K562 (cell line): ENCODE results near the gene RNASEH1. TPM values are rescaled to one million over a fixed set of nuclear protein-coding genes. Genes with fewer than 3 reads are reported as not detected.
A peak's percentile ranks its signal among the peaks of the same experiment; 100 is the strongest.

ENCODE experiments used
- BCOR ChIP-seq: fragments of 450-650 bp; IDR thresholded peaks from 2 replicates; pipeline ENCODE4 v1.6.1; 2016
- POU5F1 ChIP-seq: fragments of 150-350 bp; IDR thresholded peaks from 2 replicates; pipeline ENCODE4 v1.6.1; 2014; ENCODE audit warnings: borderline replicate concordance, low read length, low read depth, mild to moderate bottlenecking; ENCODE audit not compliant: partially characterized antibody
- RBM34 ChIP-seq: fragments of 200-400 bp; formaldehyde crosslinking; IDR thresholded peaks from 2 replicates; pipeline ENCODE4 v1.6.1; 2018; ENCODE audit warnings: low read length, borderline replicate concordance; ENCODE audit not compliant: insufficient read depth
- TSHZ1 ChIP-seq: fragments of 250-450 bp; sonication (Bioruptor Pico); IDR thresholded peaks from 2 replicates; pipeline ENCODE4 v1.4.0; 2020; ENCODE audit warnings: mild to moderate bottlenecking, moderate library complexity
- U2AF2 ChIP-seq: fragments of 200-400 bp; formaldehyde crosslinking; optimal IDR thresholded peaks from 2 replicates; pipeline ENCODE3; 2017; ENCODE audit warnings: low read depth, mild to moderate bottlenecking, low read length
- ZC3H11A ChIP-seq: IDR thresholded peaks from 2 replicates; pipeline ENCODE4 v1.6.1; 2012; ENCODE audit warnings: low read depth, low read length, improper control_type of control experiment
- ZNF407 ChIP-seq: fragments of 450-650 bp; IDR thresholded peaks from 2 replicates; pipeline ENCODE4 v1.6.1; 2016; ENCODE audit warnings: low read depth
- ZNF76 ChIP-seq: fragments of 250-450 bp; sonication (Bioruptor Pico); IDR thresholded peaks from 2 replicates; pipeline ENCODE4 v1.4.0; 2020; ENCODE audit warnings: mild to moderate bottlenecking, moderate library complexity, borderline replicate concordance
- polyA plus RNA-seq, 8 experiments: library from polyadenylated mRNA; depleted of rRNA in 4 of 8; stranded (reverse) in 5 of 8; unstranded in 3 of 8; fragments of >200 nt; fragmentation: Nextera tagmentation in 2 of 8; fragmentation: Illumina TruSeq in 1 of 8; extraction: Ambion mirVana in 2 of 8; extraction: Trizol in 1 of 8; gene quantifications; 2 replicates each; pipeline versions ENCODE4 v1.2.1 to v1.2.3, GENCODE V29; 2011 to 2014; ENCODE audit warnings: inconsistent platforms in 1 of 8, missing spikeins in 1 of 8
- total RNA-seq, 7 experiments: library from RNA; depleted of rRNA in 6 of 7; stranded (reverse); fragments of >200 nt in 6 of 7; fragmentation: Illumina TruSeq in 2 of 7; extraction: Trizol in 2 of 7; gene quantifications; 2 replicates each; pipeline versions ENCODE4 v1.2.1 to v1.2.3, GENCODE V29; 2011 to 2021; ENCODE audit warnings: low replicate concordance in 1 of 7
- TF ChIP-seq, protein P1 (sequence below): sonication (generic); formaldehyde crosslinking; IDR thresholded peaks from 2 replicates; pipeline ENCODE4 v1.8.0; 2022; ENCODE audit warnings: mild to moderate bottlenecking, missing genetic modification reagents

RNASEH1 gene
- total and polyA plus RNA-seq, 9 of the 15 experiments (the other 6 are each of a cell fraction or from before 2014, with no cell fraction given) = 25.7 to 47.5 (median 42.8) TPM

- no peak for TF ChIP-seq TSHZ1 (CRISPR knock-in tag)
- no peak for TF ChIP-seq ZC3H11A
- TF ChIP-seq ZNF407 = no peak
- 0 out of 2 replicates have a peak, but pooled peaks have one; percentile 47 for TF ChIP-seq ZNF76
- TF ChIP-seq, protein P1, sequence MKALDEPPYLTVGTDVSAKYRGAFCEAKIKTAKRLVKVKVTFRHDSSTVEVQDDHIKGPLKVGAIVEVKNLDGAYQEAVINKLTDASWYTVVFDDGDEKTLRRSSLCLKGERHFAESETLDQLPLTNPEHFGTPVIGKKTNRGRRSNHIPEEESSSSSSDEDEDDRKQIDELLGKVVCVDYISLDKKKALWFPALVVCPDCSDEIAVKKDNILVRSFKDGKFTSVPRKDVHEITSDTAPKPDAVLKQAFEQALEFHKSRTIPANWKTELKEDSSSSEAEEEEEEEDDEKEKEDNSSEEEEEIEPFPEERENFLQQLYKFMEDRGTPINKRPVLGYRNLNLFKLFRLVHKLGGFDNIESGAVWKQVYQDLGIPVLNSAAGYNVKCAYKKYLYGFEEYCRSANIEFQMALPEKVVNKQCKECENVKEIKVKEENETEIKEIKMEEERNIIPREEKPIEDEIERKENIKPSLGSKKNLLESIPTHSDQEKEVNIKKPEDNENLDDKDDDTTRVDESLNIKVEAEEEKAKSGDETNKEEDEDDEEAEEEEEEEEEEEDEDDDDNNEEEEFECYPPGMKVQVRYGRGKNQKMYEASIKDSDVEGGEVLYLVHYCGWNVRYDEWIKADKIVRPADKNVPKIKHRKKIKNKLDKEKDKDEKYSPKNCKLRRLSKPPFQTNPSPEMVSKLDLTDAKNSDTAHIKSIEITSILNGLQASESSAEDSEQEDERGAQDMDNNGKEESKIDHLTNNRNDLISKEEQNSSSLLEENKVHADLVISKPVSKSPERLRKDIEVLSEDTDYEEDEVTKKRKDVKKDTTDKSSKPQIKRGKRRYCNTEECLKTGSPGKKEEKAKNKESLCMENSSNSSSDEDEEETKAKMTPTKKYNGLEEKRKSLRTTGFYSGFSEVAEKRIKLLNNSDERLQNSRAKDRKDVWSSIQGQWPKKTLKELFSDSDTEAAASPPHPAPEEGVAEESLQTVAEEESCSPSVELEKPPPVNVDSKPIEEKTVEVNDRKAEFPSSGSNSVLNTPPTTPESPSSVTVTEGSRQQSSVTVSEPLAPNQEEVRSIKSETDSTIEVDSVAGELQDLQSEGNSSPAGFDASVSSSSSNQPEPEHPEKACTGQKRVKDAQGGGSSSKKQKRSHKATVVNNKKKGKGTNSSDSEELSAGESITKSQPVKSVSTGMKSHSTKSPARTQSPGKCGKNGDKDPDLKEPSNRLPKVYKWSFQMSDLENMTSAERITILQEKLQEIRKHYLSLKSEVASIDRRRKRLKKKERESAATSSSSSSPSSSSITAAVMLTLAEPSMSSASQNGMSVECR (CRISPR knock-in tag) = 0 out of 2 replicates have a peak, but pooled peaks have one; percentile 25
- TF ChIP-seq RBM34 = no peak
- TF ChIP-seq BCOR = peak; percentile 46; the same call in 1 of the 2 replicates
- TF ChIP-seq POU5F1 = no peak
- TF ChIP-seq U2AF2 = no peak
These were observed 38.6 kb downstream of the RNASEH1 start, which contains the start of gene ADI1 (continued) for GRCh38 chr2:3519255-3520205.
